NCI-H2227 (cell line): ENCODE data around the gene ZCCHC24.
A peak's percentile ranks its signal among the peaks of the same experiment; 100 is the strongest.

Source experiments
- DNase-seq: peaks from one replicate; lab custom pipeline; 2025; ENCODE audit not compliant: unreplicated experiment; lab: John Stamatoyannopoulos, UW

Gene ZCCHC24

DNA sequence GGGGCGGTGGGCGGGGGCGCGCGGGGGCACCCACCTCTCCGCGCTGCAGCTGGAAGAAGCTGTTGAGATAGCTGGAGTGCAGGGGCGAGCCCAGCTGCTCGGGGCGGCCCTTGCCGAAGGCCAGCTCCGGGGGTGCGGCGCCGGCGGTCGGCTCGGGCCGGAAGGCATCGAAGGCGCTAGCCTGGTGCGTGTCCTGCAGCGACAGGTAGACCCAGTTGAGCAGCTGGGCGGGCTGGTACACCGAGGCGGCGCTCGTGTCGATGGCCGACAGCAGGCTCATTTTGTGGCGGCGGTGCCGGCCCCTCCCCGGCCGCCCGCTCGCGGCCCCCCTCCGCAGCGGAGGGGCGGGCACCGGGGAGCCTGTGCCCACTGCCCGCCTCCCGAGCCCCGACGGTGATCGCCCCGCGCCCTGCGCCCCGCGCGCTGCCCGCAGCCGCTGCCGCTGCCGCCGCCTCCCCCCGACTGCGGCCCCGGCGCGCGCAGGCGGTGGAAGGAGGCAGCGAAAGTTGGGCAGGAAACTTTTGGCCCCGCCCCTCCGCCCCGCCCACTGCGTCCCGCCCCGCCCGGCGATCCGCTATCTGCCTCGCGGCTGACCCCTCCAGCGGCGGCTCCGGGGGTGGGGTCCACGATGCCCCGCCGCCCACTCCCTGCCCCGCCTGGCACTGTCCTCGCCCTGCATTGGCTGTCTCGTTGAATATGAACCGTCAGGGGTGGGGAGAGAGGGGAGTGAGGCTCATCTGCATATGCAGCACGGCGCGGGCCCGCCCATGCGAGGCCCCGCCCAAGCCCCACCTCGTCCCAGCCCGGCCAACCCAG, at the start of gene ZCCHC24:
ZCCHC24 (minus strand) TSS at position 464 of the 816 bp plus-strand sequence; CDS start at position 280, 184 bp downstream.
- peak; percentile 91 for DNase-seq

DNA sequence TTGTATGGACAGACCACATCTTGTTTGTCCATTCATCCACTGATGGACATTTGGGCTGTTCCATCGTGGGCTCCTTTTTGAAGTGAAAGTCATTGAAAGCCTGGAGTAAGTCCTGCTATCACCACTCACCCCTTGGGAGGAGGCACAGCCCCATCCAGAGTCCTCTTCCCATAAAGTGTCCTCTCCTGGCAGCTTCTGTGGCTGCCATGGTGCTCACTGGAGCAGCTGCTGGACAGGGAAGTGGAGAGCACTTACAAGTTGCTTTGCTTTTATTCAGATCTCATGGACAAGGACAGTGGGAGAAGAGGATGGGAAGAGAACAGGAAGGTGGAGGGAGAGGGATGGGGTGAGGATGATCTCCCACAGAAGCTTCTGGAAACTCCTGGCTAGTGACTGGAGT, 48.4 kb upstream of the ZCCHC24 start:
- DNase-seq, result no peak

DNA sequence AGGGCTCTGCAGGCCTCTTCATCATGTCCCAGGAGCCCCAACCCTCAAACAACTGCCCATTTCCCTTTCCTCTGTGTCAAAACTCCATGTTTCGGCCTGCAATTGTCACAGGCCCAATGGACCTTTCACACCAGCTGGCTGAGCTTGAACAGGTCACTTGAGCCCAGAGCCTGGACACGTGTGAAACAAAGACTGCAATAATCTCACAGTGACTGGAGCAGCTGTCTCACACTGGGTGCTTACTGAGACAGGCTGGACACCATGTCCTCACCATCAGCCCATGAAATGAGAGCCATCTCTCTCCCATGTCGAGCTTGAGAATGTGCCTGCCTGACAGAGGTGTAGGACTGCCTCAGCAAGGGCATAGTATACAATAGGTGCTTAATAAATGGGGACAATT, 47.4 kb upstream of the ZCCHC24 start:
- no peak for DNase-seq

DNA sequence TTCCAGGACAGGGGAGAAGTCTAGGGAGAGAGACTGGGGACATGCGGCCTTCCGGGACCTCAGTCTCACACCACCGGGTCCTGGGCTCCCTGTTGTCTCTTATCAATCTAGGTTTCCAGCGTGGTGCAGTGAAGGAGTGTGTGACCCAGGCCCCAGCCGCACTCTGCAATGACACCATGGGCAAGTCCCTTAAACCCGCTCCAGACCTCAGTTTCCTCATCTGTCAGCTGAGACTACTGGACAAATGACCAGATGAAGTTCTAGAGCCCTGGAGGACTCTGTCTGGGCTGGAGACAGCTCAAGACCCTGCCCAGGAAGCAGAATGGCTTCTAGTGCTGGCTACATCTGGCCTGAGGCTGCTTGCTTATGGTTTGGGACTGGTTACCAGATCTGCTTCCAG, 46.8 kb upstream of the ZCCHC24 start:
- no peak for DNase-seq

DNA sequence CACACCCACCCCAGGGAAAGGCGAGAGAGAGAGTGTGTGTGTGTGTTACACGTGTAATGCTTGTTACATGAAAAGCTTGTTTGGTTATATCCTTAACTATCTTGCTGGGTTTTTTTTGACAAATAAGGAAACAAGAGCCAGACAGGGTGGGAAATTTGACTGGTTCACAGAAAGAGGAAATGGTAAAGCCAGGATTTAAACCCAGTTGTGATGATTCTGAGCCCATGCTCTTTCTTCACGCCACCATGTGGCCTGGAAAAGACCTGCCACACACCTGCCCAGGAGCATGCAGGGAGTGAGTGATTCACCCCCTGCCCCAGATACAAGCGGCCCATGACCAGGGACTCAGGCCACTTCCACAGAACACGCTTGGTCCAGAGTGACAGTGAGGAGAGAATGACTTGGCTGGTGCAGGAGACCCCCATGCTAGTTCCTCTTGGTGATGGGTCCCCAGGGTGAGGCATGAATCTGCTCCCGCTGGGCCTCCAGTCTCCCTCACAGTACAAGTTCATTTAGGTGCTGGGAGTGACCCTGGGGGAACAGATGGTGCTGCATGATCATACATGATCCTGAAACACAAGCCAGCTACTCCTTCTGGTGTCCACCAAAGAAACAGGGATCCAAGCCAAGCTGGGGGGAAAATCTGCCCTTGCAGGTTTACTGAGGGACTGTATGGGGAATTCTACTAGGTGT, 45.9 kb upstream of the ZCCHC24 start:
- DNase-seq, result no peak

DNA sequence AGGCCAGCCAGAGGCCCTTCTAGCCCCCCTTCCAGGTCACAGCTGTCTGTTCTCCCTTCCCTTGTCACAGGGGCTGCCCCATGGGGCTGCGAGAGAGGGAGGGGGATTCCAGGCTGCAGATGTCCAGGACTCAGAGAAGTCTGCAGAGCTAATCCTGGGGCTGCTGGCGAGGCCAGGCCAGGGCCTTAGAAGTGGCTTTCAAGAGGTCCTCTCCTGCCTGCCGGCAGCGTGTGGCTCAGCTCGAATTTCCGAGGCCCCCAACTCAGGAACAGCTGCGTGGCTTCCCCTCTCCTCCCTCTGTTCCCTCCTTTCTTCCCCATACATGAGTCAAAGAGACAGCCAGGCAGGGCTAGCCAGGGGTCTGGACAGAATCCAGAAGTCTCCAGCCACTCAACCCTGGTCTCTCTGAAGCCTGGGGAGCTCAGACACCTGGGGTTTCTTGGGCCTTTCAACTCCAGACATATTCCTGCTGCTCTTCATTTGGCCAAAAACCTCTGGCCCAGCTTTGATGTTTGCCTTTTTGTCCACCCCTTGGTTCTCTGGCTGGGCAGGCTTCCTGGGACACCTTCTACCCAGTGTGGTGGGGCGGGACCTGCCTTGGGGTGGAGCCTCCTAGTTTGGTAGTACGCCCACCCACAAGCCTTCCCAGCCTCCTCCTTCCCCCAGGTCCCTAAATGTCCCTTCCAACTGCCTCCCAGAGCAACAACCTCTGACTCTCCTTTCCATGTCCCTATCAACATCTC, 45.1 kb upstream of the ZCCHC24 start:
- no peak for DNase-seq

DNA sequence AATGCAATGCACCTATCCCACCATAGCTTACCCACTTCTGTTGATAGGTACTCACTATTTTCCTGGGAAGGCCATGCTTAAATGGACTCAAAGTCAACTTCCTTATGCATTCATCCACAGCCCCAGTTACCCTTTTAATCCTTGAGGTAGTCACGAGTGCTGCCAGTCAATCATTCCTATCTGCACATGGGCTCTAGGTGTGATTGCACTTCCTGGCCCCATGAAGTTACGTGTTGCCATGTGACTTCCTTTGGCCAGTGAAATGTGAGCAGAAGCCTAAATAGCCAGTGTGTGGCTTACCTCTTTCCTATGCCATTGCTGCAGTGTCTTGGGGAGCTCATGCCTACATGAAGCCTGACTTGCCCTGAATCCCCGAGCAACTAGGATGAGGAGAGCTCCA, 43.4 kb upstream of the ZCCHC24 start:
- no peak for DNase-seq

DNA sequence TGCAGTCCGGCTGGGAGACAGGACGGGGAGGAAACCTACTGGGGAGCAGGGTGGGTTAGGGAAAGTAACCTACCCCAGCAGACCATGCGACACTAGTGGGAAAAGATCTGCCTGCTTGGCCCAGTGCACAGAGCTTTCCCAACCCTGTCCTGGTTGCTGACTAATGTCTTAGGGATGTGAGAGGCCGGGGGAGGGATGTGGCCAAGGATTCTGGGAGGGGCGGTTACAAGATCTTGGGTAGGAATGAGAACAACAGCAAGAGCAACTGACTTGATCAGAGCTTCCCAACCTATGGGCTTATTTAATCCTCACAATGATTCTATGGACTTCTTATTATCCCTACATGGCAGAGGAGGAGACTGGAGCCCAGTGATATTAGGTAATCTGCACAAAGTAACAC, 42.9 kb upstream of the ZCCHC24 start:
- DNase-seq, result no peak

DNA sequence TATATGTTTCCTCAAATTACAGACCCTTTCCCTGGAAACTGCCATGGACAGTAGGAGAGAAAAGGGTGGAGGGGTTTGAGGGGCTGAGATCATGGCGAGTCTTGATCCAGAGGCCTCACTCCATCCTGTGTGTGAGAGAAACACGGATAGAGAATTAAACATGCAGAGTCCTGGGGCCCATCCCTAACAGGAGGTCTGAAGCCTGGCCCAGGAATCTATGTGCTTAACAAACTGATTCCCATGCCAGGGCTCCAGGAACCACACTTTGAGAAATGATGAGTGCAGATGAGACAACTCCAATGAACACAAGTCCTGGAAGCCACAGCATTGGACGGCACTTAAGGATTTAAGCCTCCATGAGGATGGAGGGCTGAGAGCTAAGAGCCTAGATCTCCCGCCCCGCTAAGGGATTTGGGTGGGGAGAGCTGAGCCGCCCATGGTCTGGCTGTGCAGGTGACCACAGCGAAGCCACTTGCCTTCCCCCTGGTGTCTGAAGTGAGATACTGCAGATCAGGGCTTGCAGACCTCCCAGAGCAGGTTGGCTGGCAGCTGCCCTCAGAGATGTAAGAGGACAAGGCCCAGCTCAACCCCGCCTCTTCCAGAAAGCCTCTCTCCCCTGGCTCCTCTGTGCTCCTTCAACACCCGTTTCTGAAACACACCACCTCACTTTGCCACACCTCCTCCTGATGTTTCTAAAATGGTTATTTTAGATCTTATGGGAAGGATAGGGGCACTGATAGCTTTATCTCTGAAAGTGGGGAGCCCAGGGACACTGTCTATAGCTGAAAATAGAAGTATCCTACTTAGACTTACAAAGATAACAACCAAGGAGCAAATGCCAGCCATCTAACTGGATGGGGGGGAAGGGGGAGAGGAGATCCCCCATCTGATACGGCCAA, 42.1 kb upstream of the ZCCHC24 start:
- peak; percentile 38 for DNase-seq

DNA sequence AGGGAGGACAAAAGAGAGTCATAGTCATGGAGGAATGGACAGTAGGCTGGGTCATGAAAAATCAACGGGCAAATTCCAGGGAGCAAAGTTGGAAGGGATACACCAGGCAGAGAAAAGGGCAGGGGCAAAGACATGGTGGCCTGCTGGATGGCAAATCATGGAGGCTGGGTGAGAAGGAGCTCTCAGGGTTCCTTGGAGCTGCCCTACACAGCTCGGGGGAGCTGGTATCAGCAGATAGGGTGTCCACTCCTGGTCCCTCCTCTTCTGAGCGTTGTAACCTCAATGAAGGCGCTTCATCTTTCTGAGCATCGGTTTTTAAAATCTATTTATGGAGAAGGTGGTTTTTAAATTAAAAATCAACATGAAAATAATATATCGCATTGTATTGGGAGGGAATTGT, 39.1 kb upstream of the ZCCHC24 start:
- no peak for DNase-seq

DNA sequence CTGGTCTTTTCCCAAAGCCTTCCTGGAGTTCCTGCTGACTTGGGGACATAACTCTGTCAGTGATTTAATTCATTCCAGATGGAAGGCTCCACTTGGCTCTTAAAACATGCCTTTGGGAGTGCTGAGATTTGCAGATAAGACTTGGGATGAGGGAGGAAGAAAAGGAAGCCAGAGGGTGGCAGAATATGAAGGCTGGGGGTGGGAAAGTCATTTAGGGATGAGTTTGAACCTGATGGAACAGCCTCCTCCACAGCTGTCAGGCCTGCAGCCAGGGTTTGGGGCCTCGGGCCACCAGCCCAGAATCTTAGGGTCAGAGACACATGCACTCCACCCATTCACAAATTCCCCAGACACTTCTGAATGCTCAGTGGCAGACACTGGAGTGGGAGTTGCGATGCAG, 38.5 kb upstream of the ZCCHC24 start:
- no peak for DNase-seq

DNA sequence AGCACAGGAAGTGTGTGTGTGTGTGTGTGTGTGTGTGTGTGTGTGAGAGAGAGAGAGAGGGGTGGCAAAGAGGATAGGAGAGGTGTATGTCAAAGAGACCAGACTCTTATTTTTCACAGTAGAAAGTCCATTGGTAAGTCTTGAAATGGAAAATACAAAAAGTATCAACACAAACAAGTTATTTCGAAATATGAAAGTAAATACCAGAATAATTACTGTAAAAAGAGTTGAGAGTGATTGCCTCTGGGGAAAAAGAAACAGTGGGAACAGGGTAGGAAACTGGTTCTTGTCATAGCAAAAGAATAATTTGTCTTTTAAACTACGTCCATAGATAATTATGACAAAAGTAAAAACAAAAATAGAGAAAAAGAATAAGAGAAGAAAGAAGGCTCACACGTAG, 37.9 kb upstream of the ZCCHC24 start:
- no peak for DNase-seq

DNA sequence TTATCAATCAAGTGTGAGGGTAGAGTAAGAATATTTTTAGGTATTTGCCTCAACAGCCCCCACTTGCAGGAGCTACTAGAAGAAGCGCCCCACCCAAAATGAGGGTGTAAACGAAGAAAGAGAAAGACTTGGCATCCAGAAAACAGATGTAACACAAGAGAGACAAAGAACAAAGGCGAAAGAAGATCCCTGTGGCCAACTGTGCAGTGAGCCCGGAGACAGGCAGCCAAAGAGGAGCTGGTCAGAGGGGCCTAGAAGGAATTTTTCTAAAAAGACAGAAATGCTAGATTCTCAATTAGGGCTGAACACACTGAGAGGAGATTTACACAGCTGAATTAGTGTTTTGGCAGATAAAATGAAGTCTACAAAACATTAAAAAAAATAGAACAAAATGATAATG, 37.3 kb upstream of the ZCCHC24 start:
- DNase-seq, result no peak

DNA sequence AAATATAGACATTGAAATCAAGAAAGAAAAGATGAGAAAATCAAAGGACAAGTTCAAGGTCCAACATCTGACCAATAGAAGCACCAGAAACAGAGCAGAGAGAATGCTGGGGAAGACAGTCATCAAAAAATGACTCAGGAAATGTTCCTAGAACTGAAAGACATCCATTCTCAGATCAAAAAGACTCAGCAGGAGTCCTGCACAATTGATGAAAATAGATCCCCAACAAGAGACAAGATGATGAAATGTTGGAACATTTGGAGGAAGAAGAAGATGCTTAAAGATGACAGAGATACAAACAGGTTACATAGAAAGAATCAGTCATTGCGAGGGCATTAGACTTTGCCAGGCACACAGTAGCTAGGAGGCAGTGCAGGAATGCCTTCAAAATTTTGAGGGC, 36.9 kb upstream of the ZCCHC24 start:
- DNase-seq, result no peak

DNA sequence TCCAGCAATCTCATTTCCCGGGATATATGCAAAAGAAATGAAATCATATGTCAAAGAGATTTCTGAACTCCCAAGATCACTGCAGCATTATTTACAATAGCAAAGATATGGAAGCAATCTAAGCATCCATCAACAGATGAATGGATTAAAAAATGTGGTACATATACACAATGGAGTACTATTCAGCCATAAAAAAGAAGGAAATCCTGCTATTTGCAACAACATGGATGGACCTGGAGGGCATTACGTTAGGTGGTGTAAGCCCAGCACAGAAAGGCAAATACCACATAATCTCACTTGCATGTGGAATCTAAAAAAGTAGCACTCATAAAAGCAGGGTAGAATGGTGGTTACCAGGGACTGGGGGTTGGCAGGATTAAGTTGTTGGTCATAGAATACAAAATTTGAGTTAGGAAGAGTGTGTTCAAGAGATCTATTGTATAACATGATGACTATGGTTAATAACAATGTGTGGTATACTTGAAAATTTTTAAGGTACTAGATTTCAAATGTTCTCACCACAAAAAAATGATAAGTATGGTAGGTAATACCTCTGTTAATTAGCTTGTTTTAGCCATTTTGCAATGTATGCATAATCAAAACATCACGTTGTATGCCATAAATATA, 34.0 kb upstream of the ZCCHC24 start:
- DNase-seq, result no peak

DNA sequence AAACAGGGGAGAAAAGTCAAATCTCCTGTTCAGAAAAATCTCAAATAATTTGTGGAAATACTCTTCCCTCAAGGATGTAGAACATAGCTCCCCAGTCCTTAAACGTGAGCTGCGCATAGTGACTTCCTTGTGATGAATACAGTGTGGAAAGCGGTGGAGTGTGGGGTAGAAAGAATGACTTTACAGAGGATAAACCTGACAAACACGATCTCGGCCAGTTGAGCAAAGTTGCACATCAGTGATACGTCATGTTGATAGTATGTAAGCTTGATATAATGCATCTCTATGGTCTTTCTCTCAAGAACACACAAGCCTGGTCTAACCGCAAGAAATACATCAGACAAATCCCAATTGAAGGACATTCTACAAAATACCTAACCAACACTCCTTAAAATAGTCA, 32.0 kb upstream of the ZCCHC24 start:
- no peak for DNase-seq

DNA sequence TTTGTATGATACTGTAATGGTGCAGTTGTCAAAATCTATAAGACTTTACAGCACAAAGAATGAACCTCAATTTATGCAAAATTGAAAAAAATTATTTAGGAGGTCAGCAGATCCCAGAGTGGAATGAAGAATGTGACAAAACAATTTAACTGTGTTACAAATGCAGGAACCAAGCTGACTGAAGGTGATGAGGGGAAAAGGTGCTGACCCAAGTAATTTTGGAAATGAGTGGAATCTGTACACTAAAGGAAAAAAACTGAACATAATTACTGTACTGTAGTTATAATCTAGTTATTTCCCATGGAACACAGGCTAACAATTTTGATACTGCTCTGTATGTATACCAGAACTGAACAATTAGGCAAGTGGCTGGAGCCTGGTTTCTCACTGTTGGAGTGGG, 31.2 kb upstream of the ZCCHC24 start:
- DNase-seq, result no peak

DNA sequence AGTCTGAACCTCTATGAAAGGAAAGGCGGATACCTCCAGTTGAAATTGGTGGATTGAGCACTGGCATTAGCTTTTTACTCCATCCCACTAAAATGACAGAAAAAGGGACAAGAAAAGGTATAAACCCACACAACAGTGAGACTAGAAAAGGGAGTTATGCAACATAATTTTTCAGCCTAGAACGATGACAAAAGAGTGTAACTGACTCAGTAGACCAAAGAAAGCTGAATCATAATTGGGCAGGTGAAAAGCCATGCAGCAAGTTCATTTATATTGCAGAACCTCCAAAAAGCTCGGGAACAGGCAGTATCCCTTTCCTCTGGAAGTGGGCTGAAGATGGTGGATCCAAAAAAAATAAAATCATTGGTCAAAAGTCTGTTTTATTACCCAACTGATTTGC, 30.5 kb upstream of the ZCCHC24 start:
- DNase-seq, result no peak

DNA sequence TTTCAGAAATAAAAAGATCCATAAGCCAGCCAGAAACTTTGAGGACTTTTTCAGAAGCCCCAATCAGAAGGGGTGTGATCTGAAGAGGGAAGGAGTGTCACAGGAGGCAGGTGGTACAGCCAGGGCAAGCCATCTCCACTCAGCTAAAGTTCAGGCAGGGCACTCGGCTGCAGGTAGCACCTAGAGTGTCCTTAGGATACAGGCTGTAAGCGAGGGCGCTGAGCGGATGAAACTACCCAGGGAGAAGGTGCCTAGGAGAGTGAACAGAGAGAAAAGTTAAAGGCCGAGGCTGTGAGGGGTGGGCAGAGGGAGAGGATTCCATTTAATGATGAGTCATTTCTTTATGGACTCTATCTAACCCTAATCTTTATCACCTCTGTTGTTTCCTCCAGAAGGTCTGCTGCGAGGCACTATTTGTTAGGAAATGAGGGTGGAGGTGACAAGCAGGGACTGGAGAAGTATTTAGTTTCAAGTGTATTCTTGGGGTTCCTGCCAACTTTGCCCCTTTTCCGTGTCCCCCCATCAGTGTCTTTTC, 29.8 kb upstream of the ZCCHC24 start:
- no peak for DNase-seq

DNA sequence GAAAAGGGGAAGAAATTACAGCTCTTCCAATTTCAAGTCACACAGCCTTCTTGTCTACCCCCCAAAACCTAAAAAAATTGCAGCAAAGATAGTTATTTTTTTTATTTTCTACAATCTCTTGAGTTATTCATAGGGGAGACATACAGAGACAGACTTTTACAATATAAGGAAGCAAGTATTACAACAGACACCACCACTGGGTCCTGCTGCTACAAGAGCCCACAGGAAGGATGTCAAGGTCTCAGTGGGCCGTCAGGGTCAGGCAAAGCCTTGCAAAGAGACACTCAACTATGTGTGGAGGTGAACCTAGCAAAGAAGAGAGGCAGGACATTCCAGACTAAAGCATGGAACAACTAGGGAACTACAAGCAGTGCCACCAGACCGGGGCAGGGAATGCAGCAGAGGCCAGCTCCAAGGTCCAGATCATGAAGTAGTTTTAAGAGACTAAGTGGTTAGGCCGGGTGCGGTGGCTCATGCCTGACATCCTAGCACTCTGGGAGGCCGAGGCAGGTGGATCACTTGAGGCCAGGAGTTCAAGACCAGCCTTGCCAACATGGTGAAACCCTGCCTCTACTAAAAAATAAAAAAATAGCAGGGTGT, 28.2 kb upstream of the ZCCHC24 start:
- no peak for DNase-seq
